ENCODE results near the gene PCNX2.

- TF ChIP-seq EP300 (IDR thresholded peaks at IDR 0.05) (no peak), CTCF (IDR thresholded peaks at IDR 0.05) (no peak), POLR2A (IDR thresholded peaks at IDR 0.05) (no peak)
Observed at GRCh38 chr1:233215135-233215760, 80.3 kb downstream of the PCNX2 start.
